HCEC 1CT (cell line): ENCODE data around the gene CCR3.

Experiments used
- DNase-seq: peaks from one replicate; pipeline ENCODE4 v3.0.0-alpha.2; 2017

Gene CCR3

GRCh38 chr3:46276497-46277099 is 34.3 kb downstream of the CCR3 start:
- no peak for DNase-seq

GRCh38 chr3:46277476-46277875 is 35.2 kb downstream of the CCR3 start:
- no peak for DNase-seq

GRCh38 chr3:46278816-46279672 is 36.8 kb downstream of the CCR3 start:
- DNase-seq, result no peak

GRCh38 chr3:46280105-46280797 is 38.0 kb downstream of the CCR3 start:
- DNase-seq, result peak; percentile 55

- DNase-seq, result no peak
These were observed 39.3 kb downstream of the CCR3 start for GRCh38 chr3:46281551-46281950.

GRCh38 chr3:46282041-46282440 is 39.8 kb downstream of the CCR3 start:
- no peak for DNase-seq

GRCh38 chr3:46282696-46283095 is 40.4 kb downstream of the CCR3 start:
- no peak for DNase-seq

GRCh38 chr3:46283881-46284450 is 41.7 kb downstream of the CCR3 start:
- DNase-seq, result no peak

- no peak for DNase-seq
These were observed 42.9 kb downstream of the CCR3 start for GRCh38 chr3:46284981-46285683.

GRCh38 chr3:46285931-46286619 is 43.8 kb downstream of the CCR3 start:
- no peak for DNase-seq

GRCh38 chr3:46286947-46287565 is 44.8 kb downstream of the CCR3 start:
- no peak for DNase-seq

- DNase-seq, result no peak
These were observed 47.3 kb downstream of the CCR3 start for GRCh38 chr3:46289551-46289950.

- DNase-seq, result no peak
These were observed 47.7 kb downstream of the CCR3 start for GRCh38 chr3:46289966-46290365.

- no peak for DNase-seq
These were observed 48.8 kb downstream of the CCR3 start for GRCh38 chr3:46291046-46291445.

- no peak for DNase-seq
These were observed 50.9 kb downstream of the CCR3 start for GRCh38 chr3:46293035-46293724.

GRCh38 chr3:46293991-46294833 is 52.0 kb downstream of the CCR3 start:
- DNase-seq, result no peak

GRCh38 chr3:46296826-46297225 is 54.6 kb downstream of the CCR3 start:
- DNase-seq, result peak; percentile 22

GRCh38 chr3:46297658-46298423 is 55.6 kb downstream of the CCR3 start:
- peak; percentile 5 for DNase-seq

- no peak for DNase-seq
These were observed 56.8 kb downstream of the CCR3 start for GRCh38 chr3:46298871-46299607.
